Activated naive CD8-positive, alpha-beta T cell (primary cell): ENCODE data around the gene ZNF341.

Source experiments
- H3K27ac Mint-ChIP-seq: one replicate; pipeline ENCODE4 v1.8.0; 2021; ENCODE audit warnings: mixed read lengths
- H3K27me3 Mint-ChIP-seq: one replicate; pipeline ENCODE4 v1.8.0; 2021; ENCODE audit warnings: mixed read lengths
- H3K36me3 Mint-ChIP-seq: one replicate; pipeline ENCODE4 v1.8.0; 2021; ENCODE audit warnings: mixed read lengths
- H3K4me1 Mint-ChIP-seq: one replicate; pipeline ENCODE4 v1.8.0; 2021; ENCODE audit warnings: low read depth, mixed read lengths
- H3K4me3 Mint-ChIP-seq: one replicate; pipeline ENCODE4 v1.8.0; 2021; ENCODE audit warnings: mild to moderate bottlenecking, mixed read lengths
- H3K9me3 Mint-ChIP-seq: one replicate; pipeline ENCODE4 v1.8.0; 2021; ENCODE audit warnings: low read depth, mixed read lengths

The ZNF341 gene

GRCh38 chr20:33803921-33804337, 72.1 kb downstream of the ZNF341 start:
- no peaks in the 10 kb centered on the region for H3K9me3 Mint-ChIP-seq
- no peaks in the 10 kb centered on the region for H3K36me3 Mint-ChIP-seq
- no peak overlapping the region for H3K4me3 Mint-ChIP-seq
- H3K27ac Mint-ChIP-seq: no peak overlapping the region
- H3K27me3 Mint-ChIP-seq: peaks cover 2% of the 10 kb centered on the region
- no peaks in the 10 kb centered on the region for H3K4me1 Mint-ChIP-seq

GRCh38 chr20:33808388-33808787, 76.6 kb downstream of the ZNF341 start:
- no peak overlapping the region for H3K27ac Mint-ChIP-seq
- H3K36me3 Mint-ChIP-seq: no peaks in the 10 kb centered on the region
- peaks cover 15% of the 10 kb centered on the region for H3K4me1 Mint-ChIP-seq
- H3K27me3 Mint-ChIP-seq: peaks cover 2% of the 10 kb centered on the region
- H3K4me3 Mint-ChIP-seq: no peak overlapping the region
- no peaks in the 10 kb centered on the region for H3K9me3 Mint-ChIP-seq

- Mint-ChIP-seq H3K4me3 (no peak overlapping the region), H3K27me3 (peaks cover 2% of the 10 kb centered on the region), H3K27ac (no peak overlapping the region), H3K4me1 (peaks cover 33% of the 10 kb centered on the region), H3K9me3 (no peaks in the 10 kb centered on the region), H3K36me3 (peaks cover 6% of the 10 kb centered on the region)
These were observed 78.5 kb downstream of the ZNF341 start for GRCh38 chr20:33810259-33810658.

- no peaks in the 10 kb centered on the region for H3K9me3 Mint-ChIP-seq
- peaks cover 7% of the 10 kb centered on the region for H3K36me3 Mint-ChIP-seq
- H3K27ac Mint-ChIP-seq: peak within 1 kb of the TSS; percentile 92
- H3K4me1 Mint-ChIP-seq: peaks cover 42% of the 10 kb centered on the region
- H3K4me3 Mint-ChIP-seq: peak within 1 kb of the TSS; percentile 95
- H3K27me3 Mint-ChIP-seq: no peaks in the 10 kb centered on the region
These were observed 79.3 kb downstream of the ZNF341 start, which contains the start of gene CHMP4B for GRCh38 chr20:33810885-33811775. Gene CHMP4B (plus strand): TSS chr20:33811348. CDS start chr20:33811469, 121 bp downstream.

GRCh38 chr20:33811776-33812151, 80.0 kb downstream of the ZNF341 start:
- H3K4me1 Mint-ChIP-seq: peaks cover 48% of the 10 kb centered on the region

GRCh38 chr20:33812152-33812849, 80.5 kb downstream of the ZNF341 start:
- Mint-ChIP-seq H3K27ac (peak overlapping the region; percentile 92), H3K36me3 (peaks cover 7% of the 10 kb centered on the region), H3K9me3 (no peaks in the 10 kb centered on the region), H3K4me1 (peaks cover 52% of the 10 kb centered on the region), H3K27me3 (no peaks in the 10 kb centered on the region), H3K4me3 (peak overlapping the region; percentile 95)

More at GRCh38 chr20:33811776-33812151, 80.0 kb downstream of the ZNF341 start:
- Mint-ChIP-seq H3K27me3 (no peaks in the 10 kb centered on the region), H3K36me3 (peaks cover 7% of the 10 kb centered on the region), H3K27ac (peak overlapping the region; percentile 92), H3K9me3 (no peaks in the 10 kb centered on the region), H3K4me3 (peak overlapping the region; percentile 95)

GRCh38 chr20:33812908-33813462, 81.2 kb downstream of the ZNF341 start:
- Mint-ChIP-seq H3K27me3 (no peaks in the 10 kb centered on the region), H3K27ac (peak overlapping the region; percentile 92), H3K4me3 (peak overlapping the region; percentile 95), H3K9me3 (no peaks in the 10 kb centered on the region), H3K36me3 (peaks cover 7% of the 10 kb centered on the region), H3K4me1 (peaks cover 59% of the 10 kb centered on the region)

- peak overlapping the region; percentile 72 for H3K27ac Mint-ChIP-seq
- peaks cover 7% of the 10 kb centered on the region for H3K36me3 Mint-ChIP-seq
- peaks cover 72% of the 10 kb centered on the region for H3K4me1 Mint-ChIP-seq
- H3K27me3 Mint-ChIP-seq: no peaks in the 10 kb centered on the region
- no peaks in the 10 kb centered on the region for H3K9me3 Mint-ChIP-seq
- peak overlapping the region; percentile 95 for H3K4me3 Mint-ChIP-seq
These were observed 82.5 kb downstream of the ZNF341 start for GRCh38 chr20:33814238-33814712.

- Mint-ChIP-seq H3K9me3 (no peaks in the 10 kb centered on the region), H3K27me3 (no peaks in the 10 kb centered on the region), H3K4me3 (no peak overlapping the region), H3K36me3 (peaks cover 9% of the 10 kb centered on the region), H3K4me1 (peaks cover 81% of the 10 kb centered on the region), H3K27ac (no peak overlapping the region)
These were observed 83.9 kb downstream of the ZNF341 start for GRCh38 chr20:33815671-33816070.

- H3K36me3 Mint-ChIP-seq: peaks cover 9% of the 10 kb centered on the region
- H3K4me1 Mint-ChIP-seq: peaks cover 79% of the 10 kb centered on the region
- no peaks in the 10 kb centered on the region for H3K9me3 Mint-ChIP-seq
- no peaks in the 10 kb centered on the region for H3K27me3 Mint-ChIP-seq
- H3K4me3 Mint-ChIP-seq: no peak overlapping the region
- H3K27ac Mint-ChIP-seq: no peak overlapping the region
These were observed 84.4 kb downstream of the ZNF341 start for GRCh38 chr20:33816191-33816590.

GRCh38 chr20:33817411-33817810, 85.6 kb downstream of the ZNF341 start:
- H3K27me3 Mint-ChIP-seq: no peaks in the 10 kb centered on the region
- H3K27ac Mint-ChIP-seq: peak overlapping the region; percentile 13
- no peak overlapping the region for H3K4me3 Mint-ChIP-seq
- no peaks in the 10 kb centered on the region for H3K9me3 Mint-ChIP-seq
- peaks cover 9% of the 10 kb centered on the region for H3K36me3 Mint-ChIP-seq
- peaks cover 80% of the 10 kb centered on the region for H3K4me1 Mint-ChIP-seq

GRCh38 chr20:33819456-33819855, 87.7 kb downstream of the ZNF341 start:
- Mint-ChIP-seq H3K9me3 (no peaks in the 10 kb centered on the region), H3K27ac (no peak overlapping the region), H3K27me3 (no peaks in the 10 kb centered on the region), H3K4me3 (no peak overlapping the region), H3K4me1 (peaks cover 71% of the 10 kb centered on the region), H3K36me3 (peaks cover 6% of the 10 kb centered on the region)

GRCh38 chr20:33820362-33820761, 88.6 kb downstream of the ZNF341 start:
- H3K27ac Mint-ChIP-seq: peak overlapping the region; percentile 2
- H3K4me1 Mint-ChIP-seq: peaks cover 71% of the 10 kb centered on the region
- H3K36me3 Mint-ChIP-seq: peaks cover 5% of the 10 kb centered on the region

GRCh38 chr20:33821270-33821836, 89.6 kb downstream of the ZNF341 start:
- peaks cover 71% of the 10 kb centered on the region for H3K4me1 Mint-ChIP-seq
- H3K27me3 Mint-ChIP-seq: no peaks in the 10 kb centered on the region
- no peak overlapping the region for H3K27ac Mint-ChIP-seq
- H3K9me3 Mint-ChIP-seq: no peaks in the 10 kb centered on the region
- peaks cover 5% of the 10 kb centered on the region for H3K36me3 Mint-ChIP-seq
- H3K4me3 Mint-ChIP-seq: no peak overlapping the region

More at GRCh38 chr20:33820362-33820761, 88.6 kb downstream of the ZNF341 start:
- Mint-ChIP-seq H3K4me3 (no peak overlapping the region), H3K9me3 (no peaks in the 10 kb centered on the region), H3K27me3 (no peaks in the 10 kb centered on the region)
